Measurements from ENCODE around the gene SBK2.

Gene SBK2

GRCh38 chr19:55539090-55539984 is 2.4 kb upstream of the SBK2 start:
- H3K4me3 ChIP-seq (ENCODE audit: low read depth, low read length): no peak overlapping the region
- no peak for DNase-seq (ENCODE audit: low read depth)
- no peak for TF ChIP-seq MYC (IDR thresholded peaks at IDR 0.05; ENCODE audit: low read depth, low read length)
- TF ChIP-seq MAX (IDR thresholded peaks at IDR 0.05; ENCODE audit: low read depth, low read length): no peak
- TF ChIP-seq CTCF (IDR thresholded peaks at IDR 0.05; ENCODE audit: low read depth, low read length): no peak
- no peak for TF ChIP-seq POLR2A (IDR thresholded peaks at IDR 0.05; ENCODE audit: extremely low read depth, insufficient read length)

GRCh38 chr19:55538132-55538531 is 1.2 kb upstream of the SBK2 start:
- no peak for TF ChIP-seq MYC (IDR thresholded peaks at IDR 0.05; ENCODE audit: low read depth, low read length)
- TF ChIP-seq CTCF (IDR thresholded peaks at IDR 0.05; ENCODE audit: low read depth, low read length): no peak
- no peak for TF ChIP-seq MAX (IDR thresholded peaks at IDR 0.05; ENCODE audit: low read depth, low read length)
- no peak for TF ChIP-seq POLR2A (IDR thresholded peaks at IDR 0.05; ENCODE audit: extremely low read depth, insufficient read length)
- DNase-seq (ENCODE audit: low read depth): no peak
- no peak overlapping the region for H3K4me3 ChIP-seq (ENCODE audit: low read depth, low read length)

- no peak overlapping the region for H3K4me3 ChIP-seq (ENCODE audit: low read depth, low read length)
- TF ChIP-seq MYC (IDR thresholded peaks at IDR 0.05; ENCODE audit: low read depth, low read length) (no peak), CTCF (IDR thresholded peaks at IDR 0.05; ENCODE audit: low read depth, low read length) (no peak), POLR2A (IDR thresholded peaks at IDR 0.05; ENCODE audit: extremely low read depth, insufficient read length) (no peak), MAX (IDR thresholded peaks at IDR 0.05; ENCODE audit: low read depth, low read length) (no peak)
- DNase-seq (ENCODE audit: low read depth): no peak
Observed at GRCh38 chr19:55537741-55538111, 793 bp upstream of the SBK2 start.

GRCh38 chr19:55536366-55536765 is 567 bp downstream of the SBK2 start:
- H3K4me3 ChIP-seq (ENCODE audit: low read depth, low read length): no peak overlapping the region
- DNase-seq (ENCODE audit: low read depth): no peak
- no peak for TF ChIP-seq POLR2A (IDR thresholded peaks at IDR 0.05; ENCODE audit: extremely low read depth, insufficient read length)
- TF ChIP-seq MYC (IDR thresholded peaks at IDR 0.05; ENCODE audit: low read depth, low read length): no peak
- no peak for TF ChIP-seq CTCF (IDR thresholded peaks at IDR 0.05; ENCODE audit: low read depth, low read length)
- no peak for TF ChIP-seq MAX (IDR thresholded peaks at IDR 0.05; ENCODE audit: low read depth, low read length)

- no peak for DNase-seq (ENCODE audit: low read depth)
- no peak overlapping the region for H3K4me3 ChIP-seq (ENCODE audit: low read depth, low read length)
- TF ChIP-seq MYC (IDR thresholded peaks at IDR 0.05; ENCODE audit: low read depth, low read length) (no peak), MAX (IDR thresholded peaks at IDR 0.05; ENCODE audit: low read depth, low read length) (no peak), CTCF (IDR thresholded peaks at IDR 0.05; ENCODE audit: low read depth, low read length) (no peak), POLR2A (IDR thresholded peaks at IDR 0.05; ENCODE audit: extremely low read depth, insufficient read length) (no peak)
Observed at GRCh38 chr19:55535965-55536350, 975 bp downstream of the SBK2 start.

Data from NB4 (cell line).